HG03571 (cell line): ENCODE data around the gene CPS1.

Source experiments
- ATAC-seq: cut with Tn5 transposase; IDR thresholded peaks from one replicate; pipeline ENCODE4 v1.9.1; 2021; ENCODE audit not compliant: unreplicated experiment

The CPS1 gene

GRCh38 chr2:210604666-210605065, 48.3 kb downstream of the CPS1 start:
- ATAC-seq, result no peak

DNA sequence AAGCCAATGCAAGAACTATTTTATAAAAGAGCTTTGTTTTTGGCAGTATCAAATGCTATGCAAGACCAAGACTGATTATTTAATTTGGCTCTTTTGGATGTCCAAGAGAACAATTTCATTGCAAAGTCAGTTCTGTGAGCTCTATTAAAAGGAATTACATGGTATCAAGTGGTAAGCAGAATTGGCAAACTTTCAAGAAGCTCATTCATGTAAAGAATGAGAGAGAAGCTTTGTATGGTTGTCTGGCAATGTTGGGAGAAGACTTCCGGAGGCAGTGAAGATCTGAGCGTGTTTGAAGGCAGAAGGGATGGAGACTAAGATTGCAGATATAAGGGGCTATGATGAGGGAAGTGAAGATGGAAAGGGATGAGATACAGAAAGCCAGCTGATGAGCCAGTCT, 49.6 kb downstream of the CPS1 start:
- ATAC-seq, result no peak

DNA sequence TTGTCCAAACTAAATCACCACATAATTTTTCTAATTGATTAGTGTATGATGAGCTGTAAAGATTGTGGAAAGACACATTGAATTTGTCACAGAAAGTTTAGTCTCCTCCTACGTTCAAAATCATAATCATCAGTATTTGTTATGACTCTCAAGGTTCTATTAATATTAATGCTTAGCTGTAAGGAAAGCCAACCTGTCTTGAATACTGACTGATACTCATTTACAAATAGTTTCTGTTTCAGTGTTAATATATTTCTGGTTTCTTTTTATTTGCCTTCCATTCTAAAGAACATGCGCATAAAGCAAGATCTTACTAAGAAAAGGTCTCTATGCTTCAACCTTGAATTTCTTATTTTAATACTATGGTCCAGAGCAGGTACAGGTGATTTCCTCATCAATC, 55.1 kb downstream of the CPS1 start:
- ATAC-seq, result peak; percentile 63

- ATAC-seq, result no peak
Measured at GRCh38 chr2:210616074-210616473, 59.7 kb downstream of the CPS1 start.

GRCh38 chr2:210617318-210617717, 60.9 kb downstream of the CPS1 start:
- no peak for ATAC-seq

DNA sequence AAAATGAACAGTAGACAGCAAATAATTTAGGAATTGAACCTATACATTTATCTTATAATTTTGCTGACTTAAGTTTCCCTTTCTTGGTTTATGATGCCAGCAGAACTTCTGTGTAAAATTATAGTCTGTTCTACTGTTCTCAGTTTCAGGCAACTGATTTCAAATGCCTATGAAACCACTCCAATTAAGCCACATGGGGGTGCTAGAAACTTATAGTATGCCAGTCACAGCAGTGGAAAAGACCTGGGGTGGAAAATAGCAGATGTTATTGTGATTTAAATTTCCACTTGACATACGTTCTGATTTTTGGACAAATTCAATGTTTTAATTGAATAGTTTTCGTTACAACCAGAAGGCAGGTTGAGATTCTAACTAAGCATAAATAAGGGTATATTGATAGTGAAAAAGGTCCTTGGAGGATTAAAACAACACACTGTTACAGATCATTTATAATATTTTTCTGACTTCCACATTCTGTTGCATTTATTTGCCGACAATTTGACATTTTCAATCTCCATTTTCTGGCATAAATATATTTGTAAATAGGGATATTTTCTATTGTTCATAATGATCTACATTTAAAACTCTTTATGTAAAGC, 61.4 kb downstream of the CPS1 start:
- peak; percentile 63 for ATAC-seq

- ATAC-seq, result no peak
Measured at GRCh38 chr2:210620456-210620855, 64.1 kb downstream of the CPS1 start.

DNA sequence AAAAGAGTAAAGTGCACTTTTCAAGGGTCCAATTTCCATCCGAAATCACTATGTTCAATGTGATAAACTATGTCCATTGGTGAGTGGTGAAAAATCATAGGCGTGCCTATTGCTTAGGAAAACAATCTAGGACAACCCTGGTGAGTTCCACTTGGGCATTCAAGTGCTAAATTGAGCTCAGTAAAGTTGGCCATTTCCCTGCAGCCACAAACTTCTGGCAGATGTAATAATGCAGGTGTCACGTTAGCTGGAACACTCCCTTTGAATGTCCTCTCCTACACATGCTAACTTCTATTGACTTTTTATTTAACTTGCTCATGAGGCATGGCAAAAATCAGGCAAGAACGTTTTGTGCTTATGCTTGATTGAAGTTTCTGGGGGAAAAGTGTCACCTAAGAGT, 67.1 kb downstream of the CPS1 start:
- no peak for ATAC-seq

DNA sequence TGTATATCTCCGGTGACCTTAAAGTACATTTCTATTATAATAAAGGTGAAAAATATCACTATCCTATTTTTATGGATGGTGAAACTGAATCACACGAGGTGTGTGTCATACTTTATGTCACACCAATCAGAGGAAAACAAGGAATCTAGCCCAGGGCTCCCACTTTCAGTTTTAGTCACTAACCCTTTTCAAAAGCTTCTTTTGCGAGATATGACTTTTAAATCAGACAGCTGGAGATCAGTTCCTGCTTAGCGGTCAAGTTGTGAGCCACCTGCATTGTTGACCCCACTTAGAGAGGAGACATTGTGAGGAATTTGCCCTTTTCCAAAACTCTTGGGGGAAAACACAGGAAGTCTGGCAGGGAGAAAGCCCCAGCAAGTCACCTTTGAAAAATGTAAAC, 70.5 kb downstream of the CPS1 start:
- ATAC-seq, result no peak

DNA sequence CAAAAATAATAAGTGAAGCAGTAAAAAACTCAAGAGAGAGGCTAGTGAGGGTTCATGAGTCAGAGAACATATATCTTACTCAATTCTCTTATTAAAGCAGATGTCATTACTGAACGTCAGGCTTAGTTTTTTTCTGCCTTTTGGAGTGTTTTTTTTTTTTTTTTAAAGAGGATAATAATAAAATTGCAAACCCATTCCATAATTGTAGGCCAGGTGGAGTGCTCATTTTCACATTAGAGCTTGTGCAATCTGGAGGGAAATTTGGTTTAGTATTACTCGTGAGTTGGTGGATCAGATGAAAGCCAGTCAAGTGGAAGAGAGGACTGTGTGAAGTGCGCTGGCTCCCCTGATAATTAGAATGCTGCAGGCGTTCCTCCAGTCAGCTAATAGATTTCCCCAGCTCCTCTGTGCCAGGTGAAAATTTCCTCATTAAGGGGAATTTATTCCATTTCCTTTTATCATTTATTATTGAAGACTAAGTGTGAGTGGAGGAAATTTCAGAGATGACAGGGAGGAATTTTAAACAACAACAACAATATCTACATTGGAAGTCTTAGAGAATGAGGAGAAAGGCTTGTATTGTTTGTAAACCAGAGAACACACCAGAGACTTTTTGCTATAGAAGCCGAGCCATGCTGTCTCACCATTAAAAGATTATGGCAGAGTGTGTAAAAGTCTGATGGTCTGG, 74.6 kb downstream of the CPS1 start:
- no peak for ATAC-seq

- ATAC-seq, result no peak
Measured at GRCh38 chr2:210633699-210634098, 77.3 kb downstream of the CPS1 start.

DNA sequence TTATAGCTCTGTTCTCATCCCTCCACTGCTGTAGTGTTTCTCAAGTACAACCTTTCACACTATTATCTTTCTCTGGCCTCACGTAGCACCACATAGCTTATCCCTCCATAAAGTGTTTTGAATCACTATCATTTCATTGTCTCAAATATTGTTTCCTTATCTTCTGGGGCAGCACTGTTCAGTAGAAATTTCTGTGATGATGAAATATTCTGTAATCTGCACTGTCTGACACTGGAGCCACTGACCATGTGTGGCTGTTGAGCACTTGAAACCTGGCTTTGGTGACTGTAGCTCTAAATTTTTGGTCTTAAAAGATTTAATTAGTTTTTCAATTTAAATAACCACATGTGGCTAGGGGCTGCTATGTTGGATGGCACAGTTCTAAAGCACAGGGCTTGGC, 78.9 kb downstream of the CPS1 start:
- ATAC-seq, result no peak

- no peak for ATAC-seq
Measured at GRCh38 chr2:210642333-210642732, 85.9 kb downstream of the CPS1 start.

DNA sequence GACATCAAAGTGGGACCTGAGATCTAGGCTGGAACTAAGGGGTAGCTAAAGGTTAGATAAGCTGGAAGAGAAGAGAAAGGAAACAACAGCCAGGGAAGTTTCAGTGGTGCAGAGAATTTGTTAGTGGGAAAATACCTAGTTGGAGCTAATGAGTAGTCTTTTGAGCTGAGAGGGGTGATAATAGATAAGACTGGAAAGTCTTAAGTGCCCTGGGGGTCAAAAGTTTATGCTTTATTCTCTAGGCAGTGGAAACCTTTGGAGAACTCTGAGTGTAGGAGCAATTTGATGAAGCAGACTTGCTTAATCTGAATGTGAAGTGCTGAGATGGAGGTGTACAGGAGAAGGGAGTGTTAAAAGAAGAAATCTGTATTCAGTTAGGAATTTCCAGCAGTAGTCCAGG, 90.8 kb downstream of the CPS1 start:
- no peak for ATAC-seq

GRCh38 chr2:210654091-210654490, 97.7 kb downstream of the CPS1 start:
- no peak for ATAC-seq

DNA sequence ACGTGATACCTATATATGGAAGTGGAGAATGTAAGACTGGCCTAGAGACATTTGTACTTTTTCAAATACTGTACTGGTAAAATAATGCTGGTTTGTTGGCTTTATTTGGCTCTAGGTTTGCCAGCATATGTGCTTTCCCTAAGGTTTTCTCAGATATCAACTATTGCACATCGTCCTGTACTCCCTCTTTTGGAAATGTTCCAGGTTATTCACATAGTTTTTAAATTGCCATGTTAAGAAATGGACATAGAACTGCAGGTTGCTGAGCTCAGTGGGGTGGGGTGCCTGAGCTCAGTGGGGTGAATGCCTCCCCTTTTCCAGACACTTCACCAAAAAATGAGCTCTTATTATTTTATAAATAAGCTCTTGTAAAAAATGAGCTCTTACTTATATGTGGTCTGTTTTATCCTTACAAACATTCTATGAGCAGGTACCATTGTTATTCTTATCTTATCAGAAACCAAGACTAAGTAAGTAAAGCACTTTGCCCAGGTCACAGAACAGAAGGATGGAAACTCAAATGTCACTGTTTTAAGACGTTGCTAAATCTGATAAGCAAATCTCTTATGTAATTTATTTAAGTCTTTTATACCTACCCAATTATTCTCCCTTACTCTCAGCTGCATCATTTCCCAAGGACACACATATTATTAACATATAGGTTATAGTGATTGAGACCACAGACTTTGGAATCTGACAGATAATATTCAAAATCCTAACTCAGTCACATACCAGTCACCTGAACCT, 99.0 kb downstream of the CPS1 start:
- ATAC-seq, result no peak

GRCh38 chr2:210657874-210658273, 101.5 kb downstream of the CPS1 start:
- ATAC-seq, result no peak

- ATAC-seq, result no peak
Measured at GRCh38 chr2:210660751-210661150, 104.4 kb downstream of the CPS1 start.

- ATAC-seq, result no peak
Measured at GRCh38 chr2:210662560-210662959, 106.2 kb downstream of the CPS1 start.

GRCh38 chr2:210663631-210664089, 107.3 kb downstream of the CPS1 start:
- no peak for ATAC-seq

GRCh38 chr2:210667711-210668110, 111.3 kb downstream of the CPS1 start:
- ATAC-seq, result no peak

GRCh38 chr2:210671065-210671464, 114.7 kb downstream of the CPS1 start:
- ATAC-seq, result no peak
